Stimulated activated CD8-positive, alpha-beta memory T cell treated with anti-CD3 and anti-CD28 coated beads, Interleukin-7, amount 100 ng/mL, for 1 hour (primary cell): ENCODE results near the gene ALAD.

Experiments
- DNase-seq, 2 donors: peaks; one replicate each; pipeline ENCODE4 v3.0.0-alpha.2; 2020; ENCODE audit warnings: low read depth in 2 of 2

Gene ALAD

GRCh38 chr9:113349066-113349444 is 52.0 kb downstream of the ALAD start:
- no peak for DNase-seq

DNA sequence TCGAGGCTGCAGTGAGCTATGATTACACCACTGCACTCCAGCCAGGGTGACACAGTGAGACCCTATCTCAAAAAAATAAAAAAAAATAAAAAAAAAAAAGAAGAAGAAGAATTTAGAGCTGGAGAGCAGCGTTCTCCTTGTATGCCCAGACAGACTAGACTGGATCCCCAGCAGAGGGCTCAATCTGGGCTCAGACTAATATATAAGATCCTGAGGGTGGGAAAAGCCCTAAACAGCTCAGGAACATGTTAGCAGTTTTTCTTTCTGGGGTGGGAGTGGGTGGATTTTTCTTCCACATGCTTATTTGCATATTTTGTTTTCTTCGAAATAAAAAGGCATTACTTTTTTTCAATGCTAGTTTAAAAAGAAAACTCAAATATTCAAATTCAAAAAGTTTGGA is 52.6 kb downstream of the ALAD start:
- DNase-seq: no peak

GRCh38 chr9:113345671-113346070 is 55.4 kb downstream of the ALAD start:
- no peak for DNase-seq

DNA sequence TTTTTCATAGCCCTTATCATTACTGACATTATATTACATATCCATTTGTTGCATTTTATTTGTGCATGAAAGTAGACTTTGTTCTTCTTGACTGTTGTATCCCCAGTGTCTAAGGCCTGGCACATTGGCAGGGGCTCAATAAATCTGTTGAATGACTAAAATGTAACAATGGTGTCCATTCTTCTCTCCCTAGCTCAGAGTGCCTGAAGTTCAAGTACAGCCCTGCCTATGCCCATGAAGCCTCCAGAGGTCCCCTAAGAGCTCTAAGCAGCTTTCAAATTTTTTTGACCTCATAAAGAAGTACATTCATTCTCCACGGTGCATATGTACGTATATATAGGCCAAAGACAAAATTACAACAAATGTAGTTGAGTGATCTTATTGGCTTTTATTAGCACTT is 55.9 kb downstream of the ALAD start:
- no peak for DNase-seq

GRCh38 chr9:113343732-113344231 is 57.3 kb downstream of the ALAD start:
- no peak for DNase-seq

DNA sequence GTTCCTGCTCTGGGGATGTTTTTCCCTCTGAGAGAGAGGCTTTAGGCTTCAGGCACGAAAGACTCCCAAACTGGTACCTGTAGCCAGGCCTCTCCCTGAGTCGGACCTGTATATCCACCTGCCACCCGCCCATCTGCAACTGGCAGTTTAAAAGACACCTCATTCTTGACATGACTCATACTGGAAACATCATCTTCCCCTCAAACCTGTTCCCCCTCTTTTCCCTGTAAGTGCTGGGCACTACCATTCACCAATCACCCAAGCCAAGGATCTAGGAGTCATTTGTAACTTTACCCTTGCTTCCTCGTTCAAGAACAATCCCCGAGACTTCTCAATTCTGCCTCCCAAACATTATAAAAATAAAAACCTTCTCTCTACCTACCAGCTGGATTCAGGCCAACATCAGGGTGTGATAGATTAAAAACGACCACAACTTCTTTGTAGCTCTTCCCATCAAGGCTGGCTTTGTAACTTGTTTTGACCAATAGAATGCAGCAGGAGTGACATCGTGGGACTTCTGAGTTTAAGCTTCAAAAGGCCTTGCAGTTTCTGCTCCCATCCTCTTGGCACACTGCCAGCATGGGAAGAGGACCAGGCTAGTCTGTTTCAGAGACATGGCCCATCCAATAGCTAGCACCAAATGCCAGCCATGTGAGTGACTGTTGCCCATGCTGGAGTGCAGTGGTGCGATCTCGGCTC is 59.2 kb downstream of the ALAD start:
- DNase-seq: no peak

DNA sequence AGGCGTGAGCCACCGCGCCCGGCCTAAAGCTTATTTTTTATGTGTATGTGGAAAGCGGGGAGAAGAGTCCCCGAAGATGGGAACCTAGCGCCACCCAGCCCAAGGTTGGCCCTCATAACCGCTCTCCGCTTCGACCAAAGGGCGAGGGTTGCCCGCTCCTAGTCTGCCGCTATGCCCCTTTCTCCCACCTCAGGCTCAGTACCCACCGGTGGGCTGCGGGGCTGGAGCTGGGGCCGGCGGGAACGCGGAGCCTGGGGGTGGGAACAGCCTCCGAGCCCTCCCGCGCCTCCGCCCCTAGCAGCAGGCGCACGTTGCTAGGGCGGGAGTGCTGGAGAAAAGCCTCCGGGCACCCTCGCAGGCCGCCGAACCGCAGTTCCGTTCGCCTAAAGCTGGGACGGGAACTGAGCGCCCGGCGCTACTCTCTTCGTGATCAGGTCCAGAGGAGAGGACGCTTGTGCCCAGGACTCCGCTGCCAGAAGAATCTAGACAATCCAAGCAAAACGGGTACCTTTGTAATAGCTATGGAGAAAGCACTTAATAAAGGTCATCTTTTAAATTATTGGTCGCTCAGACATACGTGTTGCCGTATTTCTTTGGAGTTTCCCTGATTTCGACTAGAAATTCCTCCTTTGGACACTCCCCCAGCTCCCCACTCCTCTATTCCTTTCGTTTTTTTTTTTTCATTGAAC is 60.9 kb downstream of the ALAD start, which contains the start of gene WDR31:
TSS of gene WDR31 (minus strand) at position 265 of the 689 bp plus-strand sequence. CDS start 8,253 bp downstream, outside the sequence.
- peak; percentile 62 to 64 for DNase-seq

GRCh38 chr9:113337714-113338113 is 63.4 kb downstream of the ALAD start:
- no peak for DNase-seq
